Coronary artery (tissue), 2 donors: Measurements from ENCODE around the gene C1QTNF1.

ENCODE experiments used
- DNase-seq: peaks from one replicate; pipeline ENCODE4 v3.0.0-alpha.2; 2017; ENCODE audit warnings: low spot score
- H3K27ac ChIP-seq, 2 donors: fragments of 200-600 bp; sonication (generic); one replicate each; pipeline ENCODE4 v1.5.1; 2016 to 2019
- H3K4me3 ChIP-seq: fragments of 200-600 bp; sonication (generic); 2 replicates; pipeline ENCODE4 v1.5.1; 2016; ENCODE audit warnings: mild to moderate bottlenecking, moderate library complexity
- TF ChIP-seq, protein P1 (sequence below): fragments of 200-600 bp; sonication (generic); IDR thresholded peaks from one replicate; pipeline ENCODE4 v1.5.1; 2019; ENCODE audit warnings: antibody characterized with exemption

C1QTNF1 gene

DNA sequence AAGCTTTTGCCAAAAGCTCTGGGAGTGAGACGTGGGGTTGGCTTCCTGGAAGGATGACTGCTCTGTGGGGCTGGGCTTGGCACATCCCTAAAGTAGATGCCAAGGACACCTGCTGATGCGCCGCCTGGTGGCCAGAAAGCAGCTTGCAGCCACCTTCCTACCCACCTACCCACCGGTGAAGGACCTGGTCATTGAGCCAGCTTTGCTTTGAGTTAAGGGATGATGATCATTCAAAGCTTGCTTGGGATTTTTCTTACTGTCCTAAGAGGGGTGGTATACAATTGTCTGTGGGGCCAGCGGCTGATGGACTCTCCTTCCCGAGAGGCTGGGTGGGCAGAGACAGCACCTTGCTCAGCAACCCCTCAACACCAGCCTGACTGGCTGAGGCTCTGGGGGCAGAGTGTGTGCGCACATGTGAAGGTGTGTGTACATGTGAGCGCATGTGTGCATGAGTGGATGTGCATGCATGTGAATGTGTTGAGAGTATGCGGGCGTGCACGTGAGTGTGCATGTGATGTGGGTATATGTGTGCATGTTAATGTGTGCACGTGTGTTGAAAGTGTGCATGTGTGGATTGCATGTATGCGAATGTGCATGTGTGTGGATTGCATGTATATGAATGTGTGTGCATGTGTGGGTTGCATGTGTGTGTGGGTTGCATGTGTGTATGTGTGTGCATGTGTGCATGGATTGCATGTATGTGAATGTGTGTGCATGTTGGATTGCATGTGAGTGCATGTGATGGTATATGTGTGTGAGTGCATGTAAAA lies 18.6 kb downstream of the C1QTNF1 start:
- no peak for DNase-seq
- Histone ChIP-seq H3K4me3 (no peak overlapping the region), H3K27ac (no peak overlapping the region)
- TF ChIP-seq, protein P1, sequence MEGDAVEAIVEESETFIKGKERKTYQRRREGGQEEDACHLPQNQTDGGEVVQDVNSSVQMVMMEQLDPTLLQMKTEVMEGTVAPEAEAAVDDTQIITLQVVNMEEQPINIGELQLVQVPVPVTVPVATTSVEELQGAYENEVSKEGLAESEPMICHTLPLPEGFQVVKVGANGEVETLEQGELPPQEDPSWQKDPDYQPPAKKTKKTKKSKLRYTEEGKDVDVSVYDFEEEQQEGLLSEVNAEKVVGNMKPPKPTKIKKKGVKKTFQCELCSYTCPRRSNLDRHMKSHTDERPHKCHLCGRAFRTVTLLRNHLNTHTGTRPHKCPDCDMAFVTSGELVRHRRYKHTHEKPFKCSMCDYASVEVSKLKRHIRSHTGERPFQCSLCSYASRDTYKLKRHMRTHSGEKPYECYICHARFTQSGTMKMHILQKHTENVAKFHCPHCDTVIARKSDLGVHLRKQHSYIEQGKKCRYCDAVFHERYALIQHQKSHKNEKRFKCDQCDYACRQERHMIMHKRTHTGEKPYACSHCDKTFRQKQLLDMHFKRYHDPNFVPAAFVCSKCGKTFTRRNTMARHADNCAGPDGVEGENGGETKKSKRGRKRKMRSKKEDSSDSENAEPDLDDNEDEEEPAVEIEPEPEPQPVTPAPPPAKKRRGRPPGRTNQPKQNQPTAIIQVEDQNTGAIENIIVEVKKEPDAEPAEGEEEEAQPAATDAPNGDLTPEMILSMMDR, result peak; percentile 47

DNA sequence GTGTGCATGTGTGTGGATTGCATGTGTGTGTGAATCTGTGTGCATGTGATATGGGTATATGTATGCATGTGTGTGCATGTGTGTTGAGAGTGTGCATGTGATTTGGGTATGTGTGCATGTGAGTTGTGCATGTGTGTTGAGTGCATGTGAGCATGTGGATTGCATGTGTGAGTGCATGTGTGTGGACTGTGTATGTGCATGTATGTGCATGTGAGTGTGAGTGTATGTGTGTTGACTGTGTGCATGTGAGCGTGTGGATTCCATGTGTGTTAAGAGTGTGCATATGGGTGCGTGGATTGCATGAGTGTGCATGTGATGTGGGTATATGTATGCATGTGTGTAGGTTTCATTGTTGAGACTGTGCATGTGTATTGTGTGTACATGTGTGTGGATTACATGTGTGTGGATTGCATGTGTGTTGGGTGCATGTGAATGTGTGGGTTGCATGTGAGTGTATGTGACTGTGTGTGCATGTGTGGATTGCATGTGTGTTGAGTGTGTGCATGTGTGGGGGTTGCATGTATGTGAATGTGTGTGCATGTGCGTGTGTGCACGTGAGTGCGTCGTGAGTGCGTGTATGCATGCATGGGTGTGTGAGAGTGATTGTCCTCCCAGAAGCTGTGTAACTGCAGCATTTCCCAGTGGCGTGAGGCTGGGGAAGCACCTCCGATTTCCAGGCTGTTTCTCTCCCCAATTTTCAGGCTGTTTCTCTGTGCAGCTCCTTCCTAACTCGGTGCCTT lies 19.4 kb downstream of the C1QTNF1 start:
- no peak for DNase-seq
- TF ChIP-seq, protein P1, result no peak
- no peak overlapping the region for H3K4me3 ChIP-seq
- no peak overlapping the region for H3K27ac ChIP-seq

DNA sequence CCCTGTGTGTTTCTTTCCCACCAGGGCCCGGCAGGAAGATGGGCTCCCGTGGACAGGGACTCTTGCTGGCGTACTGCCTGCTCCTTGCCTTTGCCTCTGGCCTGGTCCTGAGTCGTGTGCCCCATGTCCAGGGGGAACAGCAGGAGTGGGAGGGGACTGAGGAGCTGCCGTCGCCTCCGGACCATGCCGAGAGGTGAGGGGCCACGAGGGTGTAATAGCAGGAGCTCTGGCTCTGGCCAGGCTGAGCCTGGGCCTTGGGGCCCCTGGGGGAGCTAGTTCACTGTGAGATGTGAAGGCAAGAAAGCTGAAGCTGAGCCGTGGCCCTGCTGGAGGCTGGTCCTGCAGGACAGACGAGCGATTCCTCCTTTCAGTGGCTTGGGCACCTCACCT lies 20.0 kb downstream of the C1QTNF1 start:
- DNase-seq, result no peak
- Histone ChIP-seq H3K4me3 (no peak overlapping the region), H3K27ac (no peak overlapping the region)
- TF ChIP-seq, protein P1, result no peak

GRCh38 chr17:79044462-79044861 lies 20.5 kb downstream of the C1QTNF1 start:
- no peak for DNase-seq
- no peak overlapping the region for H3K4me3 ChIP-seq
- H3K27ac ChIP-seq, result no peak overlapping the region
- TF ChIP-seq, protein P1, result no peak

GRCh38 chr17:79045001-79045729 lies 21.2 kb downstream of the C1QTNF1 start:
- Histone ChIP-seq H3K4me3 (no peak overlapping the region), H3K27ac (peak overlapping the region in 1 of 2 donors; percentile 57)
- TF ChIP-seq, protein P1, result no peak
- no peak for DNase-seq

- DNase-seq, result no peak
- peak overlapping the region; percentile 57 to 83 for H3K27ac ChIP-seq
- peak overlapping the region; percentile 48 for H3K4me3 ChIP-seq
- TF ChIP-seq, protein P1, result peak; percentile 92
These were observed 21.9 kb downstream of the C1QTNF1 start for GRCh38 chr17:79045842-79046196.
